GM19239 (cell line): ENCODE data around the gene PPP1CA.

Experiments used
- DNase-seq: peaks from one replicate; pipeline ENCODE4 v3.0.0; 2011; ENCODE audit warnings: low spot score; ENCODE audit not compliant: insufficient read length
- FAIRE-seq: peaks from 2 replicates; lab custom pipeline; 2011; peaks lifted over from hg19 to GRCh38; lab: Jason Lieb, UNC

The PPP1CA gene

DNA sequence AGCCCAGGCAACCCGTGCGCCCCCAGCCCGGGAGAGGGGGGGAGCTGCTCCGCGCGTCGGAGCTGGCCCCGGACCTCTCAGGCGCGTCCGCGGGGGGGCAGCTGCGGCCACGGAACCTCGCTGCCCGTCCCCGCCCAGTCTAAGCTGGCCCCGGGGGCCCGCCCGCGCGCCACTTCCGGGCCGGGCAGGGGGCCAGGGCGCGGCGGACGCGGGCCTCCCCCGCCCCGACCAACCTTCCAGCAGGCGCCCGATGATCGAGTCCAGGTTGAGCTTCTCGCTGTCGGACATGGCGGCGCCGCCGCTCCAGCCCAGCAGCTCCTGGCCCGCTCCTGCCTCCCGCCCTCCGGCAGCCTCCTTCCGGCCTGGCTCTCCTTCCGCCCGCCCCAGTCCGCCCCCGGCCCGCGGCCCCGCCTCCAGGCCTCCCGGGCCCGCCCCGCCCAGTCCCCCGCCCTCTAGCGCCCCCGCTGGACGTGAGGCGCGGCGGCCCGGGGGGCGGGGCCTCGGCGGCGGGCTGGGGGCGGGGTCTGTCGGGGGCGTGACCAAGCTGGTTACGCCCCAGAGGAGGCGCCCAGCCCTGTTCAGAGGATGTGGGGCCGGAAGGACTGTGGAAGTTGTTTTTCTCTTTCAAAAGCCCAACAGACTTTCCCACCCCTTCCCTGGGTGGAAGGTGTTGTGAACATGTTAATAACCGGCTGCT lies at the start of gene PPP1CA:
Gene PPP1CA (minus strand): TSS at position 364 of the 697 bp plus-strand sequence. CDS start 76 bp downstream, at position 288.
- FAIRE-seq (peak; percentile 91), DNase-seq (peak; percentile 98)

DNA sequence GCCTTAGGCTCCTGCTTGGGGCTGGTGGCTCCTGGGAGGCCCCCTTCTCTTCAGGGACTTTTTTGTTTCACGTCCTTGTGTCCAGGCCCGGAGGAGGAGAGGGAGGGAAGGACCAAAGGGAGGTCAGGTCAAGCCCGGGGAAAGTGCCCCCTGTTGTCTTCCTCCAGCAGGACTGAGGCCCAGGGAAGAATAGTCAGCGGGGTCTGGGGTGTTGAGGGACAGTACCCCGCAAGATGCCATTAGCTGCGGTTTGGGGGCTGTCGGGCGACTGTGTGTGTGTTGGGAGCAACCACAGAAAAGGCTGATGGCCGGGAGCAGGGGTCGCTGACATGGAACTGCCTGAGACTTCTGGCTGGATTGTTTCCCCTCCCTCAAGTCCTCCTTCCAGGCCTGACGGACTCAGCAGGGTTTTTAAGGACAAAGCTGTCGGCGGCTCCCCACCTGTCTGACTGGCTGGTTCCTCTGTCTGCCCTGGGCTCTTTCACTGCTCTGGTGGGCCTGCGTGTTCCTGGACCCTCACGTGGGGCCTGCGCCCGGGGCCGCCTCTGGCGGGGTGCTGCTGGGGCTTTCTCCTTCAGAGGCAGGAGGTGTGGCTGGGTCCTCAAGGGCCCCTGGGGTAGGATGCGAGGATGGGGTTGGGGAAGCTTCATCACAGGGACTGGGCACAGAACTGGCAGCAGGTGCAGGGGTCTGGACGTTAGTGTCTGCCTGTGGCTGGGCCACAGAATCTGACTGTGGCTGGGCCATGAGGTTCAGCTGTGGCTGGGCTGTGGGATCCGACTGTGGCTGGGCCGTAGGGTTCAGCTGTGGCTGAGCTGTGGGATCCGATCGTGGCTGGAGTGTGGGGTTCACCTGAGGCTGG lies 49.4 kb upstream of the PPP1CA start:
- FAIRE-seq, result no peak
- no peak for DNase-seq

DNA sequence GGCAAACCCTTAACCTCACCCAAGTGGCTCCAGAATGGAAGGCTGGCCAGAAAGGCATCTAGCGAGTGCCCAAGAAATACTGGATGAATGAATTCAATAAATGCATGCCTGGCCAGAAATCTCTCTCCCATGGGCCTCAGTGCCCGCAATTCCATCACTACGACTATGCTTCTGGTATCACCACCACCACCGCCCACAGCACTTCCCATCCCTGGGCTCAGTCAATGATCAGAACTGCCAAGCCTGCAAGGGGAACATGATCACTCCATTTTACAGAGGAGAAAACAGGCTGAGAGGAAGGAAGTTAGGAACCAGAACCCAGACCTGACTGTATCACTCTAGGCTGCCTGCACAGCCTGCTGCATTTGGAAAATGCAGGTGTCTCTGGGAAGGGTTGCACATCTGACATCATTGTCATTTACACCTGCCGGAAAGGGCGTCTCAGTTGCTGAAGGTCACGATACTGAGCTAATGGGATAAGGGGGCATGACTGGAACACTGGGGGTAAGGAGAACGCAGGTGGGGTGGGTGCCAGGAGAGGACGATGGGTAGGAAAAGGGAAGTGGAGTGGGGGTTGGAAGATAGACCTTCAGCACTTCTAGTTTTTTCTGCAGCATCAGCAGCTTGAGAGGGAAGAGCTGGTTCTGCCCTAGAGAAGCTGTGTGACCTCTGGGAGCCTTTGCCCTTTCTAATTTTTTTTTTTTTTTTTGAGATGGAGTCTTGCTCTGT lies 47.6 kb upstream of the PPP1CA start:
- DNase-seq (no peak), FAIRE-seq (no peak)

DNA sequence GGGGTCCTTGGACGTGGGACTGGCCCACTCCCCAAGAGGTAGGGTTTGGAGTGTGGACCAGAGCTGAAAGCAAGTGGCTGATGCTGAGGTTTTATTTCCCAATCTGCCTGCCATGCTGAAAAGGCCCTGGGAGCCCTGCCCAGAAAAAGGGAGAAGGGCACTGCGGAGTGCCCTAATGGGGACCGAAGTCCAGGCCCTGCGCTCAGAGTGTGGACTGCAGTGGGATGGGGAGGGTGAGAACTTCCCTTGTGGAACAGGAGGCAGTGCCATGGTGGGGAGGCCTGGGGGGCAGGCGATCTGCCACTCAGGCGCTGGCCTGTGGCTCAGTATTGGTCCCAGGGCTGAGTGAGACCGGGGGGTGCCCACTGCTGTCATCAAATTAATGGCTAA lies 46.6 kb upstream of the PPP1CA start:
- no peak for DNase-seq
- FAIRE-seq, result no peak

DNA sequence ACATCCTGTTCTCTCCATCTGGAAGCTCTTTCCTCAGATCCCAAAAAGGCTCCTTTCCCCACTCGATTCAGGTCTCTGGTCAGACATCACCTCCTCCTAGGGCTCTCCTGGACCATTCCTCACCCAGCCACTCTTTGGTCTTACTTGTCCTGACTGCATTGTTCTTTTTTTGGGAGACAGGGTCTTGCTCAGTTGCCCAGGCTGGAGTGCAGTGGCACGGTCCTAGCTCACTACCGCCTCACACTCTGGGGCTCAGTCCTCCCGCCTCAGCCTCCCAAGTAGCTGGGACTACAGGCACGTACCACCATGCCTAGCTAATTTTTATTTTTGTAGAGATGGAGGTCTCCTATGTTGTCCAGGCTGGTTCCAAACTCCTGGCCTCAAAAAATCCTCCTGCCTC lies 43.9 kb upstream of the PPP1CA start:
- DNase-seq (no peak), FAIRE-seq (no peak)

DNA sequence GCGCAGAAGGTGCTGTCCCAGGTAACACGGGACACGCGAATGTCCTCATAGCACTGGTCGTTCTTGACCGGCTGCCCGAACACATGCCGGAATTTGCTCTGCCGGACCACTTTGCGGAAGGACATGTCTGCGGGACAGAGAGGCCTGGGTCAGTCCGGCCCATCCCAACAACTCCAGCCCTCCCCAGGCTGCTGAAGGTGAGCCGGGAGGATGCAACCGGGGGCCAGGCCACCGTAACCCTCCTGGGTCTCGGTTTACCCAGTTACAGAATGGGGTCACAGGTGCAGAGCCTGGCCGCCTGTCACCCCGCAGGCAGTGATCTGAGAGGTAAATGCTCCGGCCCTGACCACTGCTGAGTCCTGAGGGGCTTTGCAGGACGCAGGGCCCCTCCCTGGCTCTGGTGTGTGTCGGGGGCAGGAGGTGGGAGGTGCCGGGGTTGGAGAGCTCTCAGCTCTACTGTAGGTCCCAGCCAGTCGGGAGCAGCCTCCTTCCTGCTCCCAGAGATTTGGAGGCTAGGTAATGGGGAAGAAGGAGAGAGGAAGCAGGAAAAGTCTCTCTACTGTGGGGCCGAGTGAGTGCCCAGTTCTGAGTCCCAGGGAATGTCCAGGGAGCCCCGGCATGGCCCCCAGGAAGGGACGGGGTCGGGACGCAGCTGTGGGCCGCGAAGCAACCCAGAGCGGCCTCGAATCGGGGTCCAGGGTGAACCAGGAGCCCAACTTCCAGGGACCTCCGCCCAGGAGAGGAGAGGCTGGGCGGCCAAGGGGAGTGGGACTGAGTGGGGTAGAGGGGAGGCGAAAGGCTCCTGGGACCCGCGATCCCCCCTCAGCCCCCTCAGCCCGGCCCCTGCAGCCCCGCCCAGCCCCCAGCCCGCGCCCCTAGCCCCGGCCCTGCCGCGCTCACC lies 41.1 kb upstream of the PPP1CA start:
- DNase-seq (no peak), FAIRE-seq (no peak)

- no peak for FAIRE-seq
- DNase-seq, result no peak
These were observed 40.2 kb upstream of the PPP1CA start for GRCh38 chr11:67441731-67442351.

DNA sequence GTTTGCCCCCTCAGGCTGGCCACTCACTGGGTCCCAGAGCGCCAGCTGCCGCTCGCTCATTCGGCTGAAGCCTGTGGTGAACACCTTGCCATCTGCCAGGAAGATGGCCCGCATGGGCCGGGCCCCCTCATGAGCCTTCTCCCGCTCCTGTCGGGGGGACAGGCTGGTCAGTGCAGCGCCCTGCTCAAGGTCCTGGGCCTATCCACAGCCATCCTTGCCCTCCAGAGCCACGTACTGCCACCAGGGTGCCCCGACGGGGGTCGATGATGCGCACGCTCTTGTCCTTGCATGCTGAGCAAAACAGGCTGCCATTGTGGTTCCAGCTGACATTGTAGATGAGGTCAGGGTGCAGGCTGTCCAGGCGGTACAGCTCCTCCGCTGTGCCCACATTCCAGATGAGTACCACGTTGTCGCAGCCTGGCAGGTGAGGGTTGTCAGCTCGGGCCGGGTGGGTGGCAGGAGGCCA lies 39.5 kb upstream of the PPP1CA start:
- FAIRE-seq (no peak), DNase-seq (no peak)

GRCh38 chr11:67440229-67441097 lies 38.8 kb upstream of the PPP1CA start:
- FAIRE-seq (no peak), DNase-seq (no peak)

- FAIRE-seq, result no peak
- DNase-seq, result no peak
These were observed 37.9 kb upstream of the PPP1CA start for GRCh38 chr11:67439321-67440228.

GRCh38 chr11:67438158-67438902 lies 36.7 kb upstream of the PPP1CA start:
- FAIRE-seq, result no peak

DNA sequence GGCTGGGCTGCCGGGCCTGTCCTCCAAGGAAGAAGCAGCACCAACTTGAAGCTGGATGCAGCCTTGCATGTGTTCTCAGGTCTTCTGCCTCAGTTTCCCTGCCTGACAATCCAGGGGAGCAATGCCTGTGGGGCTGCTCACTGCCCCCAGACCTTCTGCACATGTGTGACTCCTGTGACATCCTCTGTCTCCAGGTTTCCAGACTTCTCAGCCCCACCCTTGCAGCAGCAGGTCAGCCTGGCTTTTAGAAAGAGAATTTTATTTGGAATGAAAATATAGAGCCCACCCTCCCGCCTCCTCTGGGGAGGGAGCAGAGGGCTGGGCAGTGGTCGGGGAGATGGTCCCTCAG lies 36.1 kb upstream of the PPP1CA start:
- DNase-seq (no peak), FAIRE-seq (no peak)

More at GRCh38 chr11:67438158-67438902, 36.7 kb upstream of the PPP1CA start:
- DNase-seq, result no peak

DNA sequence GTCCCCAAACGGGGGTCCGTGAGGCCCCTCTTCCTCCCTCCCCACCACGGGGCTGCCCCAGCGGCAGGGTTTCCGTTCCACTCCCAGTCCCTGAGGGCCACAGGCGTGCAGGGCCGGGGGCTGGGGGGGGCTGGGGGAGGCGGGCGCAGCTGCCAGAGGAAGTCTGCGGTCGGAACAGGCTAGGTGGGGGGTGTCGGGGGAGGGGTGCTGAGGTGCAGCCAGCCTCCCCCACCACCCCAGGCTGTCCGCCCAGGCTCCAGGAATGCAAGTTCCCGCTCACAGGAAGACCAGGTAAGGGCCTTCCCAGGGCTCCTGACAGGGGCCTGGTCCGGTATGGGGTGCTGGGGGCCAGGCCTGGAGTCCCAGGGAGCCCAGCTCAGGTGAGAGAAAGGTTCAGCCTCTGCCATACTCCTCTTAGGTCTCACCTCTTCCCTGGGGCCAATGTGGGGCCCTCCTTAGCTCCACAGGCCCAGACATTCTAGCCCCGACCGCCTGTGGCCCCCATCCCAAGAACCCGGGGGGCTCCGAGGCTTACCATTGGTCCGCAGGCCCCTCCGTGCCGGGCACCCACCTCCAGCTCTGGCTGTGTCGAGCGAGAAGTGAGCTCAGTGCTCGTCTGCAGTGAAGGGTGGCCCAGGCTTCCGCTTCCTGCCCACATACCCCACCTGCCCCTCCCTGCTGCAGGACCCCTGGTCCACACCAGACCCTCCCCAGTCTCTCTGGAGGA lies 35.6 kb upstream of the PPP1CA start, which contains the start of gene PTPRCAP:
Gene PTPRCAP (minus strand): TSS at position 601 of the 727 bp plus-strand sequence. CDS start 63 bp downstream, at position 538.
- FAIRE-seq, result peak; percentile 93
- peak; percentile 80 for DNase-seq

- FAIRE-seq (no peak), DNase-seq (peak; percentile 89)
These were observed 34.9 kb upstream of the PPP1CA start for GRCh38 chr11:67436459-67437081.

DNA sequence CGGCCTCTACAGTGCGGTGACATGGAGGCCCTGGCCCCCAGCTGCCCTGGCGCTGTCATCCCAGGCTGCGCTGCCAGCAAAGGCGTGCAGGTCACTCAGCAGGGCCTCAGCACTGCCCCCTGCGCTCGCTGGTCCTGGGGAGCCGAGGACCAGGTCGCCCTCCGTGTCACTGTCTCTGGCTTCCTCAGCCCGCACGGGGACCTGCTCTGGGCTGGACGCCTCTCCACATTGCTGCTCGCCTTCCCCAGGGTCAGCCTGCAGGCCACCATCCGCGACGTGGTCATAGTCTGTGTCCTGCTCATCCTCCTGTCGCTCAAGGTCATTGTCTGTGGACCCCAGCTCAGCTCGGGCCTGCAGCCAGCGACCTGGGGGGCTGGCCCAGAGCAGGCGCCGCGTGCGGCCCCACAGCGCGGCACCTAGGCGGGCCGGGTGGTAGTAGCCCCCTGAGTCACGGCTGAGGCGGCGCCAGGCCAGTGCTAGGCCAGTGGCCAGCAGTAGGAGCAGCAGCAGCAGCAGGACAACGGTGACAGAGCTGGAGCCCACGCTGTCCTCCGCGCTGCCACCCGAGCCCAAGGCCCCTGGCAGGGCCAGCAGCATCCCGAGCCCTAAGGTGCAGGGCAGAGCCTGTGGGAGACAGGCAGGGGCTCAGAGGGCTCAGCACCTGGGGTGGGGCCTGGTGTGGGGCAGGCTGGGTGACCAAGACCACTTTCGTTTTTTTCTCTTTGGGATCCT lies 34.2 kb upstream of the PPP1CA start:
- FAIRE-seq, result no peak

More for the DNA sequence above, 34.2 kb upstream of the PPP1CA start:
- DNase-seq, result no peak
